GM12878 (cell line): ENCODE measurements around the gene SLC35G2.

Experiments used
- ATF7 ChIP-seq: fragments of 450-650 bp; IDR thresholded peaks from 2 replicates; pipeline ENCODE4 v1.6.1; 2016; ENCODE audit warnings: low read depth, mild to moderate bottlenecking
- JUNB ChIP-seq: IDR thresholded peaks from 2 replicates; pipeline ENCODE4 v1.6.1; 2016; ENCODE audit warnings: antibody characterized with exemption, mild to moderate bottlenecking
- JUND ChIP-seq: IDR thresholded peaks from 2 replicates; pipeline ENCODE4 v1.6.1; 2012; ENCODE audit warnings: low read depth, mild to moderate bottlenecking, low read length, improper control_type of control experiment, moderate library complexity
- MEF2B ChIP-seq: fragments of 450-650 bp; IDR thresholded peaks from 2 replicates; pipeline ENCODE4 v1.6.1; 2018; ENCODE audit warnings: mild to moderate bottlenecking, moderate library complexity; ENCODE audit not compliant: partially characterized antibody, poor library complexity, severe bottlenecking
- NR2F1 ChIP-seq: fragments of 450-650 bp; conservative IDR thresholded peaks from 2 replicates; pipeline ENCODE4 v1.6.1; 2017; ENCODE audit warnings: mild to moderate bottlenecking
- POLR2A ChIP-seq: IDR thresholded peaks from 2 replicates; pipeline ENCODE4 v1.6.1; 2011; ENCODE audit warnings: low read depth, mild to moderate bottlenecking, low read length
- SIN3A ChIP-seq: IDR thresholded peaks from 2 replicates; pipeline ENCODE4 v1.6.1; 2012; ENCODE audit warnings: low read depth, low read length, improper control_type of control experiment
- ZNF274 ChIP-seq: IDR thresholded peaks from one replicate; pipeline ENCODE4 v1.8.0; 2011; ENCODE audit not compliant: insufficient read length, insufficient read depth
- TF ChIP-seq, protein P1 (sequence below), 3 experiments: IDR thresholded peaks in 2 of 3; conservative IDR thresholded peaks in 1 of 3; 2 replicates each; pipeline ENCODE4 v1.5.1; 2011; ENCODE audit warnings: low read depth in 3 of 3, low read length in 3 of 3, mild to moderate bottlenecking in 3 of 3, control low read depth in 2 of 3, moderate library complexity in 2 of 3, inconsistent platforms in 1 of 3, mixed read lengths in 1 of 3; ENCODE audit not compliant: control insufficient read depth in 2 of 3, insufficient read depth in 1 of 3; ENCODE audit errors: extremely low read depth in 1 of 3
- TF ChIP-seq, protein P2 (sequence below): IDR thresholded peaks from 2 replicates; pipeline ENCODE4 v1.6.1; 2011; ENCODE audit warnings: borderline replicate concordance, low read depth, mild to moderate bottlenecking, moderate library complexity, mixed read lengths, low read length; ENCODE audit not compliant: insufficient read depth; ENCODE audit errors: extremely low read length
- TF ChIP-seq, protein P3 (sequence below): fragments of 450-650 bp; formaldehyde crosslinking; IDR thresholded peaks from 2 replicates; pipeline ENCODE4 v1.4.0; 2022; ENCODE audit warnings: mild to moderate bottlenecking, moderate library complexity
- TF ChIP-seq, protein P4 (sequence below): IDR thresholded peaks from 2 replicates; pipeline ENCODE4 v1.6.1; 2012; ENCODE audit warnings: low read depth, low read length, improper control_type of control experiment
- TF ChIP-seq, protein P5 (sequence below): IDR thresholded peaks from 2 replicates; pipeline ENCODE4 v1.6.1; 2012; ENCODE audit warnings: low read depth, low read length, improper control_type of control experiment
- TF ChIP-seq, protein P6 (sequence below): IDR thresholded peaks from 2 replicates; pipeline ENCODE4 v1.6.1; 2012; ENCODE audit warnings: low read length, inconsistent platforms

DNA sequence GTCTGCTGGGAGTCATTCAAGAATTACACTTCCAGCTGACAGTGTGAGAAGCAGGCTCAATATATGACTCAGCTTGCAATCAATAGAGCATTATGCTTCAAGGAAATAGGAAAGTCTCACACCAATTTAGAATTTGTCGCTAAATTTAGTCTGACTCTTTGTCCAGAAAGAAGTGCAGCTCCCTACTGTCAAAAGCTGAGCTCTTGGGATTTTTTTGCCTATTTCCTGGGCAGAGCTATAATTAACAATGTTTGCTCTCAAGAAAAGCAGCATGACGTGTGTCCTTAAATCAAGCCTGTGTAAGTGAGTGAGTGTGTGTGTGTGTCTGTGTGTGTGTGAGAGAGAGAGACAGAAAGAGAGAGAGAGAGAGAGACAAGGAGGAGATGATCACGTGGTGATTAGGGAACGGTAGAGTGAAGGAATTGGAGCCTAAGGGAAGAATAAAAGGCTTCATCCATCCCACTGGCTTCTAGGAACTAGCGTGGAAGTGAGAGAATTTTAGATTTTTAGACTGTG, 16.4 kb upstream of the SLC35G2 start:
- TF ChIP-seq ATF7 (peak; percentile 46; the same call in 1 of the 2 replicates), ZNF274 (no peak), JUNB (peak; percentile 74), JUND (no peak), NR2F1 (no peak), MEF2B (peak; percentile 67), POLR2A (no peak), SIN3A (no peak)
- TF ChIP-seq, protein P1, sequence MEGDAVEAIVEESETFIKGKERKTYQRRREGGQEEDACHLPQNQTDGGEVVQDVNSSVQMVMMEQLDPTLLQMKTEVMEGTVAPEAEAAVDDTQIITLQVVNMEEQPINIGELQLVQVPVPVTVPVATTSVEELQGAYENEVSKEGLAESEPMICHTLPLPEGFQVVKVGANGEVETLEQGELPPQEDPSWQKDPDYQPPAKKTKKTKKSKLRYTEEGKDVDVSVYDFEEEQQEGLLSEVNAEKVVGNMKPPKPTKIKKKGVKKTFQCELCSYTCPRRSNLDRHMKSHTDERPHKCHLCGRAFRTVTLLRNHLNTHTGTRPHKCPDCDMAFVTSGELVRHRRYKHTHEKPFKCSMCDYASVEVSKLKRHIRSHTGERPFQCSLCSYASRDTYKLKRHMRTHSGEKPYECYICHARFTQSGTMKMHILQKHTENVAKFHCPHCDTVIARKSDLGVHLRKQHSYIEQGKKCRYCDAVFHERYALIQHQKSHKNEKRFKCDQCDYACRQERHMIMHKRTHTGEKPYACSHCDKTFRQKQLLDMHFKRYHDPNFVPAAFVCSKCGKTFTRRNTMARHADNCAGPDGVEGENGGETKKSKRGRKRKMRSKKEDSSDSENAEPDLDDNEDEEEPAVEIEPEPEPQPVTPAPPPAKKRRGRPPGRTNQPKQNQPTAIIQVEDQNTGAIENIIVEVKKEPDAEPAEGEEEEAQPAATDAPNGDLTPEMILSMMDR (IDR thresholded peaks at IDR 0.05 in 2 of 3, conservative IDR thresholded peaks at IDR 0.05 in 1 of 3; ENCODE audit: control insufficient read depth in 2 of 3, extremely low read depth in 1 of 3, insufficient read depth in 1 of 3, low read depth in 3 of 3, low read length in 3 of 3) = no peak
- TF ChIP-seq, protein P2, sequence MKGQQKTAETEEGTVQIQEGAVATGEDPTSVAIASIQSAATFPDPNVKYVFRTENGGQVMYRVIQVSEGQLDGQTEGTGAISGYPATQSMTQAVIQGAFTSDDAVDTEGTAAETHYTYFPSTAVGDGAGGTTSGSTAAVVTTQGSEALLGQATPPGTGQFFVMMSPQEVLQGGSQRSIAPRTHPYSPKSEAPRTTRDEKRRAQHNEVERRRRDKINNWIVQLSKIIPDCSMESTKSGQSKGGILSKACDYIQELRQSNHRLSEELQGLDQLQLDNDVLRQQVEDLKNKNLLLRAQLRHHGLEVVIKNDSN = no peak
- TF ChIP-seq, protein P3, sequence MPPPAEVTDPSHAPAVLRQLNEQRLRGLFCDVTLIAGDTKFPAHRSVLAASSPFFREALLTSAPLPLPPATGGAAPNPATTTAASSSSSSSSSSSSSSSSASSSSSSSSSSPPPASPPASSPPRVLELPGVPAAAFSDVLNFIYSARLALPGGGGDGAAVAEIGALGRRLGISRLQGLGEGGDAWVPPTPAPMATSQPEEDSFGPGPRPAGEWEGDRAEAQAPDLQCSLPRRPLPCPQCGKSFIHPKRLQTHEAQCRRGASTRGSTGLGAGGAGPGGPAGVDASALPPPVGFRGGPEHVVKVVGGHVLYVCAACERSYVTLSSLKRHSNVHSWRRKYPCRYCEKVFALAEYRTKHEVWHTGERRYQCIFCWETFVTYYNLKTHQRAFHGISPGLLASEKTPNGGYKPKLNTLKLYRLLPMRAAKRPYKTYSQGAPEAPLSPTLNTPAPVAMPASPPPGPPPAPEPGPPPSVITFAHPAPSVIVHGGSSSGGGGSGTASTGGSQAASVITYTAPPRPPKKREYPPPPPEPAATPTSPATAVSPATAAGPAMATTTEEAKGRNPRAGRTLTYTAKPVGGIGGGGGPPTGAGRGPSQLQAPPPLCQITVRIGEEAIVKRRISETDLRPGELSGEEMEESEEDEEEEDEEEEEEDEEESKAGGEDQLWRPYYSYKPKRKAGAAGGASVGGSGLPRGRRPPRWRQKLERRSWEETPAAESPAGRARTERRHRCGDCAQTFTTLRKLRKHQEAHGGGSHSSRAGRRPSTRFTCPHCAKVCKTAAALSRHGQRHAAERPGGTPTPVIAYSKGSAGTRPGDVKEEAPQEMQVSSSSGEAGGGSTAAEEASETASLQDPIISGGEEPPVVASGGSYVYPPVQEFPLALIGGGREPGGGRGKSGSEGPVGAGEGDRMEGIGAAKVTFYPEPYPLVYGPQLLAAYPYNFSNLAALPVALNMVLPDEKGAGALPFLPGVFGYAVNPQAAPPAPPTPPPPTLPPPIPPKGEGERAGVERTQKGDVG (CRISPR knock-in tag) = no peak
- TF ChIP-seq, protein P4, sequence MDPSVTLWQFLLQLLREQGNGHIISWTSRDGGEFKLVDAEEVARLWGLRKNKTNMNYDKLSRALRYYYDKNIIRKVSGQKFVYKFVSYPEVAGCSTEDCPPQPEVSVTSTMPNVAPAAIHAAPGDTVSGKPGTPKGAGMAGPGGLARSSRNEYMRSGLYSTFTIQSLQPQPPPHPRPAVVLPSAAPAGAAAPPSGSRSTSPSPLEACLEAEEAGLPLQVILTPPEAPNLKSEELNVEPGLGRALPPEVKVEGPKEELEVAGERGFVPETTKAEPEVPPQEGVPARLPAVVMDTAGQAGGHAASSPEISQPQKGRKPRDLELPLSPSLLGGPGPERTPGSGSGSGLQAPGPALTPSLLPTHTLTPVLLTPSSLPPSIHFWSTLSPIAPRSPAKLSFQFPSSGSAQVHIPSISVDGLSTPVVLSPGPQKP = no peak
- TF ChIP-seq, protein P5, sequence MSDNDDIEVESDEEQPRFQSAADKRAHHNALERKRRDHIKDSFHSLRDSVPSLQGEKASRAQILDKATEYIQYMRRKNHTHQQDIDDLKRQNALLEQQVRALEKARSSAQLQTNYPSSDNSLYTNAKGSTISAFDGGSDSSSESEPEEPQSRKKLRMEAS = no peak
- TF ChIP-seq, protein P6, sequence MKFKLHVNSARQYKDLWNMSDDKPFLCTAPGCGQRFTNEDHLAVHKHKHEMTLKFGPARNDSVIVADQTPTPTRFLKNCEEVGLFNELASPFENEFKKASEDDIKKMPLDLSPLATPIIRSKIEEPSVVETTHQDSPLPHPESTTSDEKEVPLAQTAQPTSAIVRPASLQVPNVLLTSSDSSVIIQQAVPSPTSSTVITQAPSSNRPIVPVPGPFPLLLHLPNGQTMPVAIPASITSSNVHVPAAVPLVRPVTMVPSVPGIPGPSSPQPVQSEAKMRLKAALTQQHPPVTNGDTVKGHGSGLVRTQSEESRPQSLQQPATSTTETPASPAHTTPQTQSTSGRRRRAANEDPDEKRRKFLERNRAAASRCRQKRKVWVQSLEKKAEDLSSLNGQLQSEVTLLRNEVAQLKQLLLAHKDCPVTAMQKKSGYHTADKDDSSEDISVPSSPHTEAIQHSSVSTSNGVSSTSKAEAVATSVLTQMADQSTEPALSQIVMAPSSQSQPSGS = peak; percentile 38; the same call in 1 of the 2 replicates
